ENCODE data around the gene SGPL1. TPM values are rescaled to one million over a fixed set of nuclear protein-coding genes. Genes with fewer than 3 reads are reported as not detected.

SGPL1 gene
- total and polyA plus RNA-seq, 10 of the 15 experiments (the other 5 are each of a cell fraction or from before 2014, with no cell fraction given) = 4.9 to 20.7 (median 10.6) TPM

- H3K9ac ChIP-seq (ENCODE audit: control insufficient read depth, insufficient read depth, low read length) = no peak overlapping the region
- no peak for DNase-seq (ENCODE audit: low read depth, low spot score)
- no peak for ATAC-seq
- H2AFZ ChIP-seq (ENCODE audit: control insufficient read depth, low read depth, low read length) = no peak overlapping the region
- H4K20me1 ChIP-seq (ENCODE audit: control insufficient read depth, insufficient read depth) = no peaks in the 10 kb centered on the region
- no peak overlapping the region for H3K27ac ChIP-seq (ENCODE audit: control insufficient read depth, insufficient read depth)
- SMC1A ChIA-PET (ENCODE audit: uncharacterized antibody, unreplicated experiment) = no interaction called here
- intact Hi-C loops (cut with micrococcal nuclease; ENCODE audit: unreplicated experiment) (no loop called here), in situ Hi-C loops (cut with MboI) (no loop called here)
- WGBS (ENCODE audit: insufficient coverage, insufficient replicate concordance, low lambda C conversion rate, missing lambda C conversion rate) = 32% methylated on average over 12 of the region's 14 CpGs
- RAD21 ChIA-PET (ENCODE audit: unreplicated experiment) = no interaction called here
- no peak for FAIRE-seq
- TF ChIP-seq SMARCA5 (IDR thresholded peaks at IDR 0.05) = no peak
- no peak for TF ChIP-seq POLR2AphosphoS2 (IDR thresholded peaks at IDR 0.05; ENCODE audit: low read depth, low read length)
- no peak for TF ChIP-seq ZNF217 (IDR thresholded peaks at IDR 0.05)
- TF ChIP-seq, protein P1, sequence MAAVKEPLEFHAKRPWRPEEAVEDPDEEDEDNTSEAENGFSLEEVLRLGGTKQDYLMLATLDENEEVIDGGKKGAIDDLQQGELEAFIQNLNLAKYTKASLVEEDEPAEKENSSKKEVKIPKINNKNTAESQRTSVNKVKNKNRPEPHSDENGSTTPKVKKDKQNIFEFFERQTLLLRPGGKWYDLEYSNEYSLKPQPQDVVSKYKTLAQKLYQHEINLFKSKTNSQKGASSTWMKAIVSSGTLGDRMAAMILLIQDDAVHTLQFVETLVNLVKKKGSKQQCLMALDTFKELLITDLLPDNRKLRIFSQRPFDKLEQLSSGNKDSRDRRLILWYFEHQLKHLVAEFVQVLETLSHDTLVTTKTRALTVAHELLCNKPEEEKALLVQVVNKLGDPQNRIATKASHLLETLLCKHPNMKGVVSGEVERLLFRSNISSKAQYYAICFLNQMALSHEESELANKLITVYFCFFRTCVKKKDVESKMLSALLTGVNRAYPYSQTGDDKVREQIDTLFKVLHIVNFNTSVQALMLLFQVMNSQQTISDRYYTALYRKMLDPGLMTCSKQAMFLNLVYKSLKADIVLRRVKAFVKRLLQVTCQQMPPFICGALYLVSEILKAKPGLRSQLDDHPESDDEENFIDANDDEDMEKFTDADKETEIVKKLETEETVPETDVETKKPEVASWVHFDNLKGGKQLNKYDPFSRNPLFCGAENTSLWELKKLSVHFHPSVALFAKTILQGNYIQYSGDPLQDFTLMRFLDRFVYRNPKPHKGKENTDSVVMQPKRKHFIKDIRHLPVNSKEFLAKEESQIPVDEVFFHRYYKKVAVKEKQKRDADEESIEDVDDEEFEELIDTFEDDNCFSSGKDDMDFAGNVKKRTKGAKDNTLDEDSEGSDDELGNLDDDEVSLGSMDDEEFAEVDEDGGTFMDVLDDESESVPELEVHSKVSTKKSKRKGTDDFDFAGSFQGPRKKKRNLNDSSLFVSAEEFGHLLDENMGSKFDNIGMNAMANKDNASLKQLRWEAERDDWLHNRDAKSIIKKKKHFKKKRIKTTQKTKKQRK (IDR thresholded peaks at IDR 0.05; ENCODE audit: low read depth, low read length) = no peak
- POLR2A ChIA-PET = interaction anchor here (0.6 to 0.9 kb wide), 2 partner anchors 97 to 1464 kb away, joined by 3 to 4 read pairs; no protein-coding TSS in a partner anchor
- no TSS peak for BruUV-seq (replicated peaks)
- CTCF ChIA-PET = no interaction called here
- H3K9me3 ChIP-seq (replicated peaks; ENCODE audit: control insufficient read depth, insufficient read depth, low read length) = no peaks in the 10 kb centered on the region
- no peaks in the 10 kb centered on the region for H3K36me3 ChIP-seq (ENCODE audit: control insufficient read depth in 2 of 2, insufficient read depth in 2 of 2, low read length in 1 of 2)
- no peak overlapping the region for H3K4me3 ChIP-seq
- no peak overlapping the region for H3K4me2 ChIP-seq (ENCODE audit: control insufficient read depth, insufficient read depth)
- H3K4me1 ChIP-seq (ENCODE audit: control insufficient read depth, insufficient read depth, low read length) = no peaks in the 10 kb centered on the region
- H3K79me2 ChIP-seq (ENCODE audit: control insufficient read depth, insufficient read depth, low read length) = no peaks in the 10 kb centered on the region
- no peaks in the 10 kb centered on the region; a peak in 1 of 4 replicates for H3K27me3 ChIP-seq (replicated peaks in 1 of 2; ENCODE audit: control insufficient read depth in 2 of 2, insufficient read depth in 2 of 2, low read length in 1 of 2)
Observed at GRCh38 chr10:70773965-70774809, 41.6 kb upstream of the SGPL1 start.

Data from GM12878 (cell line).